SK-N-SH treated with all-trans-retinoic acid at 6 μM for 48 hours (cell line): Measurements from ENCODE around the gene SURF2.
"Not testable (repeated sequence)": the region's sequence is repeated elsewhere in the genome, so short reads cannot be mapped to it uniquely, and the experiment has no call there.

ENCODE experiments used
- ATAC-seq: fragments of 200-7000 bp; cut with Tn5 transposase; 3 replicates; pipeline ENCODE4 v1.9.1; 2020; ENCODE audit warnings: mild to moderate bottlenecking, moderate library complexity
- ARNTL ChIP-seq: fragments of 450-650 bp; formaldehyde crosslinking; IDR thresholded peaks from 2 replicates; pipeline ENCODE4 v1.5.0; 2020; ENCODE audit warnings: low read depth, mild to moderate bottlenecking, moderate library complexity, borderline replicate concordance
- BACH2 ChIP-seq: fragments of 250-450 bp; sonication (Bioruptor Pico); IDR thresholded peaks from 2 replicates; pipeline ENCODE4 v1.9.0; 2021; ENCODE audit warnings: mild to moderate bottlenecking, borderline replicate concordance
- CREB5 ChIP-seq: fragments of 250-450 bp; sonication (Bioruptor Pico); IDR thresholded peaks from 2 replicates; pipeline ENCODE4 v1.5.1; 2020; ENCODE audit warnings: low read depth, mild to moderate bottlenecking, moderate library complexity
- CSDC2 ChIP-seq: fragments of 250-450 bp; sonication (Bioruptor Pico); IDR thresholded peaks from 2 replicates; pipeline ENCODE4 v1.5.0; 2020; ENCODE audit warnings: mild to moderate bottlenecking, moderate library complexity
- CSRNP3 ChIP-seq: fragments of 250-450 bp; sonication (Bioruptor Pico); IDR thresholded peaks from 2 replicates; pipeline ENCODE4 v1.5.1; 2021; ENCODE audit warnings: mild to moderate bottlenecking, moderate library complexity
- ESRRG ChIP-seq: fragments of 250-450 bp; sonication (Bioruptor Pico); IDR thresholded peaks from 2 replicates; pipeline ENCODE4 v1.6.1; 2021; ENCODE audit warnings: mild to moderate bottlenecking
- GLIS3 ChIP-seq: fragments of 250-450 bp; sonication (Bioruptor Pico); IDR thresholded peaks from 2 replicates; pipeline ENCODE4 v1.5.0; 2020; ENCODE audit warnings: mild to moderate bottlenecking, moderate library complexity
- OSR1 ChIP-seq: fragments of 250-450 bp; sonication (Bioruptor Pico); IDR thresholded peaks from 2 replicates; pipeline ENCODE4 v1.8.0; 2022; ENCODE audit warnings: moderate library complexity, mild to moderate bottlenecking, inconsistent platforms
- PATZ1 ChIP-seq: fragments of 250-450 bp; sonication (Bioruptor Pico); IDR thresholded peaks from 2 replicates; pipeline ENCODE4 v1.8.0; 2020; ENCODE audit warnings: mild to moderate bottlenecking, moderate library complexity, borderline replicate concordance
- POU6F1 ChIP-seq: fragments of 250-450 bp; sonication (Bioruptor Pico); IDR thresholded peaks from 2 replicates; pipeline ENCODE4 v1.8.0; 2021; ENCODE audit warnings: low read depth, mild to moderate bottlenecking, moderate library complexity, borderline replicate concordance
- PPARA ChIP-seq: fragments of 250-450 bp; sonication (Bioruptor Pico); IDR thresholded peaks from 2 replicates; pipeline ENCODE4 v1.5.0; 2020; ENCODE audit warnings: mild to moderate bottlenecking, borderline replicate concordance
- RARB ChIP-seq: fragments of 250-450 bp; sonication (Bioruptor Pico); IDR thresholded peaks from 2 replicates; pipeline ENCODE4 v1.8.0; 2021; ENCODE audit warnings: mild to moderate bottlenecking, moderate library complexity
- SNAI2 ChIP-seq: fragments of 250-450 bp; sonication (Bioruptor Pico); IDR thresholded peaks from 2 replicates; pipeline ENCODE4 v1.5.0; 2020; ENCODE audit warnings: mild to moderate bottlenecking, moderate library complexity
- TCF4 ChIP-seq: fragments of 250-450 bp; sonication (Bioruptor Pico); IDR thresholded peaks from 2 replicates; pipeline ENCODE4 v1.8.0; 2021; ENCODE audit warnings: mild to moderate bottlenecking, moderate library complexity, borderline replicate concordance
- TOX ChIP-seq: fragments of 250-450 bp; sonication (Bioruptor Pico); IDR thresholded peaks from 2 replicates; pipeline ENCODE4 v1.8.0; 2021; ENCODE audit warnings: mild to moderate bottlenecking, moderate library complexity, borderline replicate concordance
- TSHZ2 ChIP-seq: fragments of 250-450 bp; sonication (Bioruptor Pico); IDR thresholded peaks from 2 replicates; pipeline ENCODE4 v1.5.0; 2020; ENCODE audit warnings: mild to moderate bottlenecking, moderate library complexity
- ZC3H10 ChIP-seq: fragments of 250-450 bp; sonication (Bioruptor Pico); IDR thresholded peaks from 2 replicates; pipeline ENCODE4 v1.5.1; 2021; ENCODE audit warnings: mild to moderate bottlenecking, moderate library complexity
- ZFP3 ChIP-seq: fragments of 250-450 bp; sonication (Bioruptor Pico); IDR thresholded peaks from 2 replicates; pipeline ENCODE4 v1.5.0; 2020; ENCODE audit warnings: mild to moderate bottlenecking, moderate library complexity
- ZFP30 ChIP-seq: fragments of 450-650 bp; formaldehyde crosslinking; IDR thresholded peaks from 2 replicates; pipeline ENCODE4 v1.5.0; 2022; ENCODE audit warnings: mild to moderate bottlenecking, moderate library complexity
- ZNF565 ChIP-seq: fragments of 450-650 bp; formaldehyde crosslinking; conservative IDR thresholded peaks from 2 replicates; pipeline ENCODE4 v1.5.0; 2020; ENCODE audit warnings: low read depth, mild to moderate bottlenecking, moderate library complexity
- ZNF70 ChIP-seq: fragments of 450-650 bp; formaldehyde crosslinking; IDR thresholded peaks from 2 replicates; pipeline ENCODE4 v1.5.0; 2020; ENCODE audit warnings: mild to moderate bottlenecking, moderate library complexity
- ZNF8 ChIP-seq: fragments of 450-650 bp; formaldehyde crosslinking; IDR thresholded peaks from 2 replicates; pipeline ENCODE4 v1.5.0; 2020; ENCODE audit warnings: mild to moderate bottlenecking, moderate library complexity

Gene SURF2

GRCh38 chr9:133390713-133391112, 34.4 kb downstream of the SURF2 start:
- no peak for ATAC-seq
- TF ChIP-seq ZNF8 (no peak), ZC3H10 (CRISPR knock-in tag) (no peak), PATZ1 (no peak), ZFP30 (CRISPR knock-in tag) (no peak), SNAI2 (no peak), CREB5 (no peak), ZFP3 (CRISPR knock-in tag) (no peak), TCF4 (CRISPR knock-in tag) (no peak), POU6F1 (CRISPR knock-in tag) (no peak), CSDC2 (CRISPR knock-in tag) (no peak)
- TF ChIP-seq, all 23 proteins: peak for 0

- ATAC-seq = not testable (repeated sequence)
These were observed 35.1 kb downstream of the SURF2 start for GRCh38 chr9:133391449-133391848.

- ATAC-seq = not testable (repeated sequence)
These were observed 36.0 kb downstream of the SURF2 start for GRCh38 chr9:133392308-133392707.

- ATAC-seq = no peak
- TF ChIP-seq TSHZ2 (CRISPR knock-in tag) (no peak), POU6F1 (CRISPR knock-in tag) (no peak), SNAI2 (no peak), BACH2 (no peak), ZNF565 (CRISPR knock-in tag) (no peak), TOX (no peak), ARNTL (no peak)
These were observed 37.0 kb downstream of the SURF2 start for GRCh38 chr9:133393399-133393798.

- no peak for ATAC-seq
- no peak for TF ChIP-seq ZC3H10 (CRISPR knock-in tag)
- no peak for TF ChIP-seq SNAI2
- TF ChIP-seq ESRRG (CRISPR knock-in tag) = no peak
- TF ChIP-seq ZNF565 (CRISPR knock-in tag) = no peak
- no peak for TF ChIP-seq OSR1 (CRISPR knock-in tag)
- TF ChIP-seq RARB = no peak
- TF ChIP-seq CSDC2 (CRISPR knock-in tag) = no peak
- no peak for TF ChIP-seq CSRNP3 (CRISPR knock-in tag)
- TF ChIP-seq ZNF70 (CRISPR knock-in tag) = no peak
- no peak for TF ChIP-seq BACH2
- no peak for TF ChIP-seq ZFP30 (CRISPR knock-in tag)
- TF ChIP-seq TCF4 (CRISPR knock-in tag) = no peak
- no peak for TF ChIP-seq PPARA (CRISPR knock-in tag)
- no peak for TF ChIP-seq CREB5
- no peak for TF ChIP-seq GLIS3
These were observed 38.4 kb downstream of the SURF2 start for GRCh38 chr9:133394687-133395271.
